Stromal cell of bone marrow (primary cell): ENCODE results near the gene MRPS7.
A peak's percentile ranks its signal among the peaks of the same experiment; 100 is the strongest.

ENCODE experiments used
- DNase-seq: peaks from one replicate; pipeline ENCODE4 v3.0.0-alpha.2; 2012; ENCODE audit warnings: low read depth

The MRPS7 gene

GRCh38 chr17:75308732-75309629 is 47.3 kb downstream of the MRPS7 start:
- no peak for DNase-seq

GRCh38 chr17:75313941-75314551 is 52.4 kb downstream of the MRPS7 start:
- no peak for DNase-seq

DNA sequence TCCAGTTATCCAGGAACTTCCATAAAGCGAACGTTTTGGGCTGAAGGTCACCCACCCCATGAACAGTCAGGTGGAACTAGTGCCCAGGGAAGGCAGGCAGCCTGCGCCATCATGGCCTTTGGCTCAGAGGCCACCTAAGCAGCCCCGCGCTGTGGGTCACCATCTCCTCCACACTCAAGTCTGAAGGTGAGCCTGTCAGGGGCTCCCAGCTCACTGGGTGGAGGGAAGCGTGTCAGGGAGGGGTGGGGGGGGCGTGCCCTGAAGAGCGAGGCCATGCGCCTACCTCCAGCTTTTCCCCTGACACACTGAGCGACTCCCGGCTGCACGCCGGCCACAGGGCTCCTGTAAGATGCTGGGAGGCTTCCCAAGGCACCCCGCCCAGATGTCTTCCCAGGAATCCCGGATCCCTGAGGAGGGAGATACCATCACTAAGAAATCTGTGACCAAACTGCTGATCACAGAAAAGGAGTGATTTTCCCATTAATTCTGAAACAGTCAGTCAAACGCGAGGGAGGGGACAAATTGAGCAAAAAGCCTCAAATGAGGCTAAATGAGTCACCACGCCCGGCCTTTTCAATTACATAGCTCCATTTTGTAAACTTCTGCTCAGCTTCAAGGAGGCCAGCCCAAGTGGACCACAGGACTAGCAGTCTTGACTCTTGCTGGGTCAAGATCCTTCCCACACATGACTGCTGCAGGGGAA is 54.0 kb downstream of the MRPS7 start:
- DNase-seq = peak; percentile 36
